GM23338 (cell line): ENCODE data around the gene USP21. TPM values are rescaled to one million over a fixed set of nuclear protein-coding genes. Genes with fewer than 3 reads are reported as not detected.

ENCODE experiments used
- ATAC-seq: fragments of 200-7000 bp; cut with Tn5 transposase; 3 replicates; pipeline ENCODE4 v1.9.1; 2020
- DNase-seq: peaks from one replicate; pipeline ENCODE4 v3.0.0-alpha.2; 2015; ENCODE audit warnings: low spot score
- H2AFZ ChIP-seq: fragments of 200-600 bp; sonication (generic); 2 replicates; pipeline ENCODE4 v1.8.0; 2016; ENCODE audit warnings: antibody characterized with exemption, mild to moderate bottlenecking, moderate library complexity
- H3F3A ChIP-seq: fragments of 200-600 bp; sonication (generic); replicated peaks from 2 replicates; pipeline ENCODE4 v1.8.0; 2017; ENCODE audit warnings: antibody characterized with exemption, mixed run types, low read depth
- H3K27ac ChIP-seq: fragments of 200-600 bp; sonication (generic); 2 replicates; pipeline ENCODE4 v1.6.1; 2016; ENCODE audit warnings: low read depth
- H3K27me3 ChIP-seq: fragments of 200-600 bp; sonication (generic); 2 replicates; pipeline ENCODE4 v1.8.0; 2016; ENCODE audit warnings: mild to moderate bottlenecking, mixed run types, moderate library complexity; ENCODE audit not compliant: insufficient read depth
- H3K36me3 ChIP-seq: fragments of 200-600 bp; sonication (generic); 2 replicates; pipeline ENCODE4 v1.8.0; 2016; ENCODE audit warnings: mild to moderate bottlenecking; ENCODE audit not compliant: insufficient read depth
- H3K4me1 ChIP-seq: fragments of 200-600 bp; sonication (generic); 2 replicates; pipeline ENCODE4 v1.8.0; 2016; ENCODE audit warnings: mild to moderate bottlenecking, moderate library complexity; ENCODE audit not compliant: insufficient read depth
- H3K4me2 ChIP-seq: fragments of 200-600 bp; sonication (generic); 2 replicates; pipeline ENCODE4 v1.7.1; 2017; ENCODE audit warnings: mixed run types
- H3K4me3 ChIP-seq: fragments of 200-600 bp; sonication (generic); 2 replicates; pipeline ENCODE4 v1.6.1; 2016; ENCODE audit warnings: mixed run types
- H3K79me2 ChIP-seq: fragments of 200-600 bp; sonication (generic); replicated peaks from 2 replicates; pipeline ENCODE4 v1.8.0; 2017; ENCODE audit warnings: mild to moderate bottlenecking; ENCODE audit not compliant: insufficient read depth
- H3K9me2 ChIP-seq: fragments of 200-600 bp; sonication (generic); 2 replicates; pipeline ENCODE4 v1.8.0; 2017; ENCODE audit not compliant: insufficient read depth
- H4K20me1 ChIP-seq: fragments of 200-600 bp; sonication (generic); replicated peaks from 2 replicates; pipeline ENCODE4 v1.8.0; 2017; ENCODE audit warnings: mild to moderate bottlenecking; ENCODE audit not compliant: insufficient read depth
- H3K27ac Mint-ChIP-seq: 2 replicates; pipeline ENCODE4 v1.8.0; 2020; ENCODE audit warnings: inconsistent platforms, mild to moderate bottlenecking, moderate library complexity, mixed read lengths
- H3K27me3 Mint-ChIP-seq: 3 replicates; pipeline ENCODE4 v1.8.0; 2022; ENCODE audit warnings: low read depth, mild to moderate bottlenecking, moderate library complexity, mixed read lengths, inconsistent platforms; ENCODE audit not compliant: insufficient read depth, poor library complexity
- H3K36me3 Mint-ChIP-seq: 3 replicates; pipeline ENCODE4 v1.8.0; 2021; ENCODE audit warnings: low read depth, mild to moderate bottlenecking, inconsistent platforms, moderate library complexity, mixed read lengths
- H3K4me1 Mint-ChIP-seq: 3 replicates; pipeline ENCODE4 v1.8.0; 2020; ENCODE audit warnings: mild to moderate bottlenecking, inconsistent platforms, mixed read lengths
- H3K4me3 Mint-ChIP-seq: 3 replicates; pipeline ENCODE4 v1.8.0; 2021; ENCODE audit warnings: moderate library complexity, mild to moderate bottlenecking, inconsistent platforms, mixed read lengths
- H3K9me3 Mint-ChIP-seq: 3 replicates; pipeline ENCODE4 v1.8.0; 2020; ENCODE audit warnings: moderate library complexity, mild to moderate bottlenecking, inconsistent platforms, mixed read lengths
- CREB1 ChIP-seq: fragments of 250-450 bp; sonication (Bioruptor Pico); IDR thresholded peaks from 2 replicates; pipeline ENCODE4 v1.5.0; 2020; ENCODE audit warnings: low read depth, mild to moderate bottlenecking, moderate library complexity
- EZH2 ChIP-seq: fragments of 200-600 bp; sonication (generic); IDR thresholded peaks from one replicate; pipeline ENCODE4 v1.8.0; 2017; ENCODE audit warnings: antibody characterized with exemption, mild to moderate bottlenecking, low read depth; ENCODE audit not compliant: unreplicated experiment
- EZH2phosphoT487 ChIP-seq: fragments of 200-600 bp; sonication (generic); IDR thresholded peaks from one replicate; pipeline ENCODE4 v1.8.1; 2018; ENCODE audit warnings: antibody characterized with exemption; ENCODE audit not compliant: unreplicated experiment
- JUNB ChIP-seq: IDR thresholded peaks from one replicate; pipeline ENCODE4 v1.6.1; 2016; ENCODE audit warnings: antibody characterized with exemption; ENCODE audit not compliant: unreplicated experiment
- NANOG ChIP-seq: IDR thresholded peaks from 2 replicates; pipeline ENCODE4 v1.6.1; 2016; ENCODE audit warnings: antibody characterized with exemption, borderline replicate concordance
- POLR2AphosphoS5 ChIP-seq: IDR thresholded peaks from 2 replicates; pipeline ENCODE4 v1.6.1; 2016; ENCODE audit warnings: antibody characterized with exemption, low read depth
- REST ChIP-seq: IDR thresholded peaks from one replicate; pipeline ENCODE4 v1.6.1; 2018; ENCODE audit warnings: antibody characterized with exemption; ENCODE audit not compliant: unreplicated experiment
- STAT1 ChIP-seq: IDR thresholded peaks from one replicate; pipeline ENCODE4 v1.6.1; 2016; ENCODE audit warnings: antibody characterized with exemption; ENCODE audit not compliant: unreplicated experiment
- ZNF114 ChIP-seq: fragments of 250-450 bp; sonication (Bioruptor Pico); IDR thresholded peaks from 2 replicates; pipeline ENCODE4 v1.5.0; 2020; ENCODE audit warnings: mild to moderate bottlenecking, moderate library complexity
- ZNF331 ChIP-seq: fragments of 250-450 bp; sonication (Bioruptor Pico); IDR thresholded peaks from 2 replicates; pipeline ENCODE4 v1.5.0; 2020; ENCODE audit warnings: low read depth, mild to moderate bottlenecking, moderate library complexity
- polyA plus RNA-seq: library from polyadenylated mRNA; unstranded; fragments of >200 nt; fragmentation: Nextera tagmentation; extraction: Ambion mirVana; gene quantifications from 2 replicates; pipeline ENCODE4 v1.2.1, GENCODE V29; 2016
- total RNA-seq: library from RNA; depleted of rRNA; stranded (reverse); fragments of >200 nt; shearing (Covaris generic); gene quantifications from 2 replicates; pipeline ENCODE4 v1.2.3, GENCODE V29; 2014
- TF ChIP-seq, protein P1 (sequence below): fragments of 250-450 bp; sonication (Bioruptor Pico); IDR thresholded peaks from 2 replicates; pipeline ENCODE4 v1.5.0; 2020; ENCODE audit warnings: mild to moderate bottlenecking, moderate library complexity
- TF ChIP-seq, protein P2 (sequence below), 2 experiments: fragments of 200-600 bp in 1 of 2; sonication (generic) in 1 of 2; conservative IDR thresholded peaks; 2 replicates each; pipeline versions ENCODE4 v1.5.1 to v1.6.1; 2016 to 2017; ENCODE audit warnings: antibody characterized with exemption in 2 of 2, low read depth in 2 of 2, mild to moderate bottlenecking in 2 of 2, moderate library complexity in 1 of 2
- TF ChIP-seq, protein P3 (sequence below): IDR thresholded peaks from 2 replicates; pipeline ENCODE4 v1.6.1; 2016; ENCODE audit warnings: antibody characterized with exemption

USP21 gene
- total and polyA plus RNA-seq, 2 experiments from 2014 or later, result 17.9 to 25.6 TPM

GRCh38 chr1:161166669-161167548, 7.6 kb downstream of the USP21 start:
- H3K4me3 ChIP-seq, result peak overlapping the region; percentile 80
- no peak overlapping the region for H3K27ac ChIP-seq
- H3F3A ChIP-seq, result peaks cover 21% of the 10 kb centered on the region
- Mint-ChIP-seq H3K27me3 (peaks cover 18% of the 10 kb centered on the region), H3K9me3 (no peaks in the 10 kb centered on the region), H3K4me3 (peak overlapping the region; percentile 84), H3K36me3 (peaks cover 35% of the 10 kb centered on the region), H3K27ac (peak overlapping the region; percentile 95), H3K4me1 (peaks cover 12% of the 10 kb centered on the region)
- peak overlapping the region; percentile 88 for H3K4me2 ChIP-seq
- TF ChIP-seq ZNF331 (CRISPR knock-in tag) (no peak), EZH2phosphoT487 (no peak), ZNF114 (CRISPR knock-in tag) (no peak), STAT1 (no peak), NANOG (no peak), CREB1 (CRISPR knock-in tag) (no peak), EZH2 (no peak), REST (no peak), POLR2AphosphoS5 (no peak), JUNB (no peak)
- TF ChIP-seq, protein P1, sequence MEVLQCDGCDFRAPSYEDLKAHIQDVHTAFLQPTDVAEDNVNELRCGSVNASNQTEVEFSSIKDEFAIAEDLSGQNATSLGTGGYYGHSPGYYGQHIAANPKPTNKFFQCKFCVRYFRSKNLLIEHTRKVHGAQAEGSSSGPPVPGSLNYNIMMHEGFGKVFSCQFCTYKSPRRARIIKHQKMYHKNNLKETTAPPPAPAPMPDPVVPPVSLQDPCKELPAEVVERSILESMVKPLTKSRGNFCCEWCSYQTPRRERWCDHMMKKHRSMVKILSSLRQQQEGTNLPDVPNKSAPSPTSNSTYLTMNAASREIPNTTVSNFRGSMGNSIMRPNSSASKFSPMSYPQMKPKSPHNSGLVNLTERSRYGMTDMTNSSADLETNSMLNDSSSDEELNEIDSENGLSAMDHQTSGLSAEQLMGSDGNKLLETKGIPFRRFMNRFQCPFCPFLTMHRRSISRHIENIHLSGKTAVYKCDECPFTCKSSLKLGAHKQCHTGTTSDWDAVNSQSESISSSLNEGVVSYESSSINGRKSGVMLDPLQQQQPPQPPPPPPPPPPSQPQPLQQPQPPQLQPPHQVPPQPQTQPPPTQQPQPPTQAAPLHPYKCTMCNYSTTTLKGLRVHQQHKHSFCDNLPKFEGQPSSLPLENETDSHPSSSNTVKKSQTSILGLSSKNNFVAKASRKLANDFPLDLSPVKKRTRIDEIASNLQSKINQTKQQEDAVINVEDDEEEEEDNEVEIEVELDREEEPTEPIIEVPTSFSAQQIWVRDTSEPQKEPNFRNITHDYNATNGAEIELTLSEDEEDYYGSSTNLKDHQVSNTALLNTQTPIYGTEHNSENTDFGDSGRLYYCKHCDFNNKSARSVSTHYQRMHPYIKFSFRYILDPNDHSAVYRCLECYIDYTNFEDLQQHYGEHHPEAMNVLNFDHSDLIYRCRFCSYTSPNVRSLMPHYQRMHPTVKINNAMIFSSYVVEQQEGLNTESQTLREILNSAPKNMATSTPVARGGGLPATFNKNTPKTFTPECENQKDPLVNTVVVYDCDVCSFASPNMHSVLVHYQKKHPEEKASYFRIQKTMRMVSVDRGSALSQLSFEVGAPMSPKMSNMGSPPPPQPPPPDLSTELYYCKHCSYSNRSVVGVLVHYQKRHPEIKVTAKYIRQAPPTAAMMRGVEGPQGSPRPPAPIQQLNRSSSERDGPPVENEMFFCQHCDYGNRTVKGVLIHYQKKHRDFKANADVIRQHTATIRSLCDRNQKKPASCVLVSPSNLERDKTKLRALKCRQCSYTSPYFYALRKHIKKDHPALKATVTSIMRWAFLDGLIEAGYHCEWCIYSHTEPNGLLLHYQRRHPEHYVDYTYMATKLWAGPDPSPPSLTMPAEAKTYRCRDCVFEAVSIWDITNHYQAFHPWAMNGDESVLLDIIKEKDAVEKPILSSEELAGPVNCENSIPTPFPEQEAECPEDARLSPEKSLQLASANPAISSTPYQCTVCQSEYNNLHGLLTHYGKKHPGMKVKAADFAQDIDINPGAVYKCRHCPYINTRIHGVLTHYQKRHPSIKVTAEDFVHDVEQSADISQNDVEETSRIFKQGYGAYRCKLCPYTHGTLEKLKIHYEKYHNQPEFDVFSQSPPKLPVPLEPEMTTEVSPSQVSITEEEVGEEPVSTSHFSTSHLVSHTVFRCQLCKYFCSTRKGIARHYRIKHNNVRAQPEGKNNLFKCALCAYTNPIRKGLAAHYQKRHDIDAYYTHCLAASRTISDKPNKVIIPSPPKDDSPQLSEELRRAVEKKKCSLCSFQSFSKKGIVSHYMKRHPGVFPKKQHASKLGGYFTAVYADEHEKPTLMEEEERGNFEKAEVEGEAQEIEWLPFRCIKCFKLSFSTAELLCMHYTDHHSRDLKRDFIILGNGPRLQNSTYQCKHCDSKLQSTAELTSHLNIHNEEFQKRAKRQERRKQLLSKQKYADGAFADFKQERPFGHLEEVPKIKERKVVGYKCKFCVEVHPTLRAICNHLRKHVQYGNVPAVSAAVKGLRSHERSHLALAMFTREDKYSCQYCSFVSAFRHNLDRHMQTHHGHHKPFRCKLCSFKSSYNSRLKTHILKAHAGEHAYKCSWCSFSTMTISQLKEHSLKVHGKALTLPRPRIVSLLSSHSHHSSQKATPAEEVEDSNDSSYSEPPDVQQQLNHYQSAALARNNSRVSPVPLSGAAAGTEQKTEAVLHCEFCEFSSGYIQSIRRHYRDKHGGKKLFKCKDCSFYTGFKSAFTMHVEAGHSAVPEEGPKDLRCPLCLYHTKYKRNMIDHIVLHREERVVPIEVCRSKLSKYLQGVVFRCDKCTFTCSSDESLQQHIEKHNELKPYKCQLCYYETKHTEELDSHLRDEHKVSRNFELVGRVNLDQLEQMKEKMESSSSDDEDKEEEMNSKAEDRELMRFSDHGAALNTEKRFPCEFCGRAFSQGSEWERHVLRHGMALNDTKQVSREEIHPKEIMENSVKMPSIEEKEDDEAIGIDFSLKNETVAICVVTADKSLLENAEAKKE (CRISPR knock-in tag), result no peak
- TF ChIP-seq, protein P2, sequence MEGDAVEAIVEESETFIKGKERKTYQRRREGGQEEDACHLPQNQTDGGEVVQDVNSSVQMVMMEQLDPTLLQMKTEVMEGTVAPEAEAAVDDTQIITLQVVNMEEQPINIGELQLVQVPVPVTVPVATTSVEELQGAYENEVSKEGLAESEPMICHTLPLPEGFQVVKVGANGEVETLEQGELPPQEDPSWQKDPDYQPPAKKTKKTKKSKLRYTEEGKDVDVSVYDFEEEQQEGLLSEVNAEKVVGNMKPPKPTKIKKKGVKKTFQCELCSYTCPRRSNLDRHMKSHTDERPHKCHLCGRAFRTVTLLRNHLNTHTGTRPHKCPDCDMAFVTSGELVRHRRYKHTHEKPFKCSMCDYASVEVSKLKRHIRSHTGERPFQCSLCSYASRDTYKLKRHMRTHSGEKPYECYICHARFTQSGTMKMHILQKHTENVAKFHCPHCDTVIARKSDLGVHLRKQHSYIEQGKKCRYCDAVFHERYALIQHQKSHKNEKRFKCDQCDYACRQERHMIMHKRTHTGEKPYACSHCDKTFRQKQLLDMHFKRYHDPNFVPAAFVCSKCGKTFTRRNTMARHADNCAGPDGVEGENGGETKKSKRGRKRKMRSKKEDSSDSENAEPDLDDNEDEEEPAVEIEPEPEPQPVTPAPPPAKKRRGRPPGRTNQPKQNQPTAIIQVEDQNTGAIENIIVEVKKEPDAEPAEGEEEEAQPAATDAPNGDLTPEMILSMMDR (conservative IDR thresholded peaks at IDR 0.05; ENCODE audit: low read depth in 2 of 2), result no peak
- TF ChIP-seq, protein P3, sequence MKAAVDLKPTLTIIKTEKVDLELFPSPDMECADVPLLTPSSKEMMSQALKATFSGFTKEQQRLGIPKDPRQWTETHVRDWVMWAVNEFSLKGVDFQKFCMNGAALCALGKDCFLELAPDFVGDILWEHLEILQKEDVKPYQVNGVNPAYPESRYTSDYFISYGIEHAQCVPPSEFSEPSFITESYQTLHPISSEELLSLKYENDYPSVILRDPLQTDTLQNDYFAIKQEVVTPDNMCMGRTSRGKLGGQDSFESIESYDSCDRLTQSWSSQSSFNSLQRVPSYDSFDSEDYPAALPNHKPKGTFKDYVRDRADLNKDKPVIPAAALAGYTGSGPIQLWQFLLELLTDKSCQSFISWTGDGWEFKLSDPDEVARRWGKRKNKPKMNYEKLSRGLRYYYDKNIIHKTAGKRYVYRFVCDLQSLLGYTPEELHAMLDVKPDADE, result no peak
- H3K9me2 ChIP-seq, result no peaks in the 10 kb centered on the region
- H3K4me1 ChIP-seq, result peaks cover 7% of the 10 kb centered on the region; the same call in 1 of the 2 replicates
- no peaks in the 10 kb centered on the region for H3K27me3 ChIP-seq
- H3K79me2 ChIP-seq, result no peaks in the 10 kb centered on the region
- DNase-seq, result peak; percentile 67
- peaks cover under 1% of the 10 kb centered on the region for H3K36me3 ChIP-seq
- H2AFZ ChIP-seq, result peak overlapping the region; percentile 56
- ATAC-seq, result peak; percentile 47
- no peaks in the 10 kb centered on the region; the same call in 1 of the 2 replicates for H4K20me1 ChIP-seq
